Thoracic aorta (tissue), 2 donors: Measurements from ENCODE around the gene ANKRD53. TPM values are rescaled to one million over a fixed set of nuclear protein-coding genes. Genes with fewer than 3 reads are reported as not detected.

Experiments
- ATAC-seq: fragments of 150-250 bp; one replicate; pipeline ENCODE4 v1.8.0; 2017; ENCODE audit warnings: low read depth; ENCODE audit not compliant: insufficient number of reproducible peaks, low FRiP score
- DNase-seq: peaks from one replicate; pipeline ENCODE4 v3.0.0-alpha.2; 2020; ENCODE audit warnings: low spot score
- H3K27ac ChIP-seq, 2 donors: fragments of 200-600 bp; sonication (generic); 1 replicate in 1 of 2; 2 replicates in 1 of 2; pipeline ENCODE4 v1.5.1; 2016; ENCODE audit warnings: mild to moderate bottlenecking in 2 of 2, moderate library complexity in 2 of 2
- H3K27me3 ChIP-seq: fragments of 200-600 bp; sonication (generic); replicated peaks from 2 replicates; pipeline ENCODE4 v1.6.0; 2016; ENCODE audit warnings: mild to moderate bottlenecking; ENCODE audit not compliant: insufficient read depth
- H3K36me3 ChIP-seq: fragments of 200-600 bp; sonication (generic); one replicate; pipeline ENCODE4 v1.5.1; 2016
- H3K4me1 ChIP-seq, 2 donors: fragments of 200-600 bp; sonication (generic); 1 replicate in 1 of 2; 2 replicates in 1 of 2; pipeline versions ENCODE4 v1.5.1 to v1.6.0; 2016; ENCODE audit warnings: low read depth in 2 of 2, mild to moderate bottlenecking in 1 of 2; ENCODE audit not compliant: control insufficient read depth in 1 of 2
- H3K4me3 ChIP-seq: fragments of 200-600 bp; sonication (generic); 2 replicates; pipeline ENCODE4 v1.5.1; 2016; ENCODE audit warnings: mild to moderate bottlenecking
- H3K9me3 ChIP-seq: fragments of 200-600 bp; sonication (generic); 2 replicates; pipeline ENCODE4 v1.5.1; 2016
- total RNA-seq, 2 donors: library from RNA; depleted of rRNA; stranded (reverse); fragments of >200 nt; gene quantifications; one replicate each; pipeline versions ENCODE4 v1.1.0 to v1.2.3, GENCODE V29; 2016
- TF ChIP-seq, protein P1 (sequence below): fragments of 200-600 bp; sonication (generic); IDR thresholded peaks from one replicate; pipeline ENCODE4 v1.5.1; 2019; ENCODE audit warnings: antibody characterized with exemption

Gene ANKRD53
- total RNA-seq, 2 donors from 2014 or later: 0.49 to 4.6 TPM

DNA sequence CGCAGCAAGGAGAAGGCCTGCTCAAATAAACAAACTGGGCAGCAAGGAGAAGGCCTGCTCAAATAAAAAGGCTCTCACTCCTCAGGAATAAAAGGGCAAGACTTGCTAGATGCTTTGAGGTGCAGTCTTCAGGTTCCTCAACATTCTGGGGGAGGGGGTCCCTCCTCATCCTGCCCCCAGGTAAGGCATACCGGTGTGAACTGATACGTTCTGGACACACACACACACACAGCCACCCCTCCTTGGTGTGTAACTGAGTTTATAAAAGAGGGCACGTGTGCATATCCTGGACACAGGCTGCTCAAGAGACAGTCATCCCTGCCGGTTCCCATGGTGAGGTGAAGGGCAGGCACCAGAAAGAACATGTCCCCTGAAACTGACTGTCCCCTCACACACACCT is 11.8 kb downstream of the ANKRD53 start:
- DNase-seq: no peak
- no peak for ATAC-seq
- H3K36me3 ChIP-seq: peaks cover 36% of the 10 kb centered on the region

DNA sequence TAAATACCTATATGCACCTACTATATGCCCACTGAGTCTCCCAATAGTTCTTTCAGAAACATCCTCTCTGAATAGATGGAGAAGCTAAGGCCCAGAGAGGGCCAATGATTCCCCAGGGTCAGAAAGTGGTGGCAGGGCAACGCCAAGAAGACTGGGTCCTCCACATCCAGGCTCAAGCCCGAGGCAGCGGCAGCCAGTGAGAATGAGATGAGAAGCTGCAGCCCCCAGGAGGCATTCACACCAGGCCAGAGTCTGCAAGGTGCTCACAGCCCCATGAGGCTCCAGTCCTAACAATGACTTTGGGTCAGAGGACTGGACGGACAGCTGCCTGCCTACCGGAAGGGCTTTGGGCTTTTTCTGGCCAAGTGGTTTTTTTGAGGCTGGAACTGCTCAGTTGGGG is 12.7 kb downstream of the ANKRD53 start:
- TF ChIP-seq, protein P1, sequence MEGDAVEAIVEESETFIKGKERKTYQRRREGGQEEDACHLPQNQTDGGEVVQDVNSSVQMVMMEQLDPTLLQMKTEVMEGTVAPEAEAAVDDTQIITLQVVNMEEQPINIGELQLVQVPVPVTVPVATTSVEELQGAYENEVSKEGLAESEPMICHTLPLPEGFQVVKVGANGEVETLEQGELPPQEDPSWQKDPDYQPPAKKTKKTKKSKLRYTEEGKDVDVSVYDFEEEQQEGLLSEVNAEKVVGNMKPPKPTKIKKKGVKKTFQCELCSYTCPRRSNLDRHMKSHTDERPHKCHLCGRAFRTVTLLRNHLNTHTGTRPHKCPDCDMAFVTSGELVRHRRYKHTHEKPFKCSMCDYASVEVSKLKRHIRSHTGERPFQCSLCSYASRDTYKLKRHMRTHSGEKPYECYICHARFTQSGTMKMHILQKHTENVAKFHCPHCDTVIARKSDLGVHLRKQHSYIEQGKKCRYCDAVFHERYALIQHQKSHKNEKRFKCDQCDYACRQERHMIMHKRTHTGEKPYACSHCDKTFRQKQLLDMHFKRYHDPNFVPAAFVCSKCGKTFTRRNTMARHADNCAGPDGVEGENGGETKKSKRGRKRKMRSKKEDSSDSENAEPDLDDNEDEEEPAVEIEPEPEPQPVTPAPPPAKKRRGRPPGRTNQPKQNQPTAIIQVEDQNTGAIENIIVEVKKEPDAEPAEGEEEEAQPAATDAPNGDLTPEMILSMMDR: no peak
- no peak for DNase-seq
- Histone ChIP-seq H3K4me1 (peaks cover 13 to 46% of the 10 kb centered on the region in 2 donors), H3K36me3 (peaks cover 36% of the 10 kb centered on the region), H3K9me3 (no peaks in the 10 kb centered on the region), H3K27me3 (no peaks in the 10 kb centered on the region), H3K4me3 (no peak overlapping the region), H3K27ac (no peak overlapping the region)
- no peak for ATAC-seq

More for the DNA sequence above, 11.8 kb downstream of the ANKRD53 start:
- Histone ChIP-seq H3K9me3 (no peaks in the 10 kb centered on the region), H3K27me3 (no peaks in the 10 kb centered on the region), H3K4me3 (no peak overlapping the region), H3K27ac (no peak overlapping the region), H3K4me1 (peaks cover 13 to 38% of the 10 kb centered on the region in 2 donors)
- TF ChIP-seq, protein P1: no peak

DNA sequence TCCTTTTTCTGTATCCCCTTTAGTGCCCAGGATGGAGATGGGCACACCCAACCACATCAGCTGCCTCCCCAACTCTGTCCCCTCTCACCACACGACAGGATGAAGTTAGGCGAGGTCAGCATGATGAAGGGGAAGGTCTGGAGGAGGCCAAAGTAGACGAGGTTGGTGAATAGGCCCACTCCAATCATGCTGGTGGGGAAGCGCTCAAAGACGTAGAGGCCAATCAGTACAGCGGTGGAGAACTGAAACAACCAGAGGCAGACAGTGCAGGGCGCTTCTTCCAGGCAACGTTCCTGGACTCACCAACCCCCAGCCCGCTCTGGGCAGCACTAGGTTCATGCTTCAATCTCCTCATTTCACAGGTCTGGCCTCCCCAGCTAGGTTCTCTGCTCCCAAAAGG is 13.3 kb downstream of the ANKRD53 start:
- ATAC-seq (no peak), DNase-seq (no peak)
- peaks cover 32% of the 10 kb centered on the region for H3K36me3 ChIP-seq
- TF ChIP-seq, protein P1: no peak
- no peak overlapping the region for H3K4me3 ChIP-seq
- peaks cover 13 to 46% of the 10 kb centered on the region in 2 donors for H3K4me1 ChIP-seq
- H3K27me3 ChIP-seq: no peaks in the 10 kb centered on the region
- no peak overlapping the region for H3K27ac ChIP-seq
- no peaks in the 10 kb centered on the region for H3K9me3 ChIP-seq

DNA sequence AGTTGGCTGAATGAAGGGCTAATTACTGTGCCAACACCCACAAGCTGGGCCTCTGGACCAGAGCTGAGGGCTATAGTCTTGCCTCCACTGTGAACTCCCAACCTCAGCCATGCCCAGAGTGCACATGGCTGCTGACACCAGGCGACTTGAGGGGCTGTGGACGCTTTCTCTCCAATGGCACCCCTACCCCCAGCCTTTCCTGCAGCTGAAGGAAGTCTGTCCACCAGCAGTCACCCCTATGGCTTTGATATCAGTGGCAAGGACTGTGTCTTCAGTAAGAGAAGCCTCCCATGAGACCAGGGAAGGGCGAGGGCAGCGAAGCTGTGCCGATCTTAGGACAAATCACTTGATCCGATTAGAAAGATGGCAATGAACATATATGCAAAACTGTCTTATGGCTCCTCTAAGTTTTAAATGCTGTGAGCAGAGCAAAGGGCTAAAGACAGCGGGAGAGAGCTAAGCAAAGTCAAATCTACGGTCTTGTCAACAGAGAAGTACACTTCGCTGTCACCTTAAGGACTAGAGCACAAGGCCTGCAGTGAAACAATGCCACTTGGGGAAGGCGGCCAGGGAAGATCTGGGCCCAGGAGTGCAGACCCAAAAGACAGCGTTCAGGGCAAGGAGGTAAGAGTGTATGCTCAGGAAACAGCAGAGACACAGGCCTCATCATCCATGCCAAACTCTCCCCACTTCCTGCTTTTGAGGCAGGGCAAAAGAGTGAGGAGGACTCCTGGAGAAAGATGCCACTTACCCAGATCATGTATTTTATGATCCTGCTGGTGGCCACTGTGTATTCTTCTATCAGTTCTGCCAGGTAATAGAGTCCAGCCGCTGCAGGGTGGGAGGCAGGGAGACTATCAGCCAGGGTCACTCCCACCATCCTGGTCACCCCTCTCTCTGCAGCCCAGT is 14.8 kb downstream of the ANKRD53 start:
- Histone ChIP-seq H3K27me3 (no peaks in the 10 kb centered on the region), H3K27ac (peak overlapping the region; percentile 75 to 80), H3K4me1 (peaks cover 13 to 37% of the 10 kb centered on the region in 2 donors), H3K9me3 (no peaks in the 10 kb centered on the region), H3K36me3 (peaks cover 25% of the 10 kb centered on the region), H3K4me3 (peak overlapping the region; percentile 94)
- TF ChIP-seq, protein P1: no peak
- no peak for DNase-seq
- no peak for ATAC-seq

DNA sequence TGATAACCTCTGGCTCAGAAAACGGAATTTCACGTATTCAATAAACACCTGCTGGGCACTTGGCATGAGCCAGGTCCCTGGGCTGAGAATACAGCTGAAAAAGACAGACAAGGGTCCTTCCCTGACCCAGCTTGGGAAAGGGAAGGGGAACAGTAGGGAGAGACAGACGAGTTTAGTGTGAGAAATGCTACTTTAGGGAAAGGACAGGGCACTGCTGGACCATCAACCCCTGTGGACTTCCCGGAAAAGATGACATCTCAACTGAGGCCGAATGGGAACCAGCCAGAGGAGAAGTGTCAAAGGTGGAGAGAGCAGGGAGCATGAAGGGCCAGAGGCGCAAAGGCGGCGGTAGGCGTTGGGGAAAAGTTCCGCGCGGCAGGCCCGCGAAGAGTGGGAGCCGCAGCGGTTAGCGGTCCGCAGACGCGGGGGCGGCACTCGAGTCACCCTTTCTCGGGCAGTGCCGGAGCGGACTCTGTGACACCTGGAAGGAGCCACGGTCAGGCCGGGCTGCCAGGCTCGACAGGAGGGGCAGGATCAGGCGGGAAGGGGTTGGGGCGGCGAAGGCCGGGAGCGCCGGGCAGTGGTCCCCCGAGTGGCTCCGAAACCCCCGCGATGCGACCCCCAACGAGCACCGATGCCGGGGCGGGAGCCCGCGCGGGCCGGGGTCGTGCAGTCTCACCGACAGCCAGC is 15.7 kb downstream of the ANKRD53 start:
- Histone ChIP-seq H3K27ac (peak overlapping the region; percentile 75 to 80), H3K4me1 (peaks cover 13 to 35% of the 10 kb centered on the region in 2 donors), H3K9me3 (no peaks in the 10 kb centered on the region), H3K27me3 (no peaks in the 10 kb centered on the region), H3K4me3 (peak overlapping the region; percentile 94), H3K36me3 (peaks cover 16% of the 10 kb centered on the region)
- no peak for DNase-seq
- ATAC-seq: no peak
- TF ChIP-seq, protein P1: no peak
